ENCODE results near the gene N4BP2L2. TPM values are rescaled to one million over a fixed set of nuclear protein-coding genes. Genes with fewer than 3 reads are reported as not detected.
A peak's percentile ranks its signal among the peaks of the same experiment; 100 is the strongest.

Gene N4BP2L2
- total and polyA plus RNA-seq, 2 of the 13 experiments (the other 11 are each of a cell fraction or from before 2014, with no cell fraction given), result 58.9 to 81.2 TPM

DNA sequence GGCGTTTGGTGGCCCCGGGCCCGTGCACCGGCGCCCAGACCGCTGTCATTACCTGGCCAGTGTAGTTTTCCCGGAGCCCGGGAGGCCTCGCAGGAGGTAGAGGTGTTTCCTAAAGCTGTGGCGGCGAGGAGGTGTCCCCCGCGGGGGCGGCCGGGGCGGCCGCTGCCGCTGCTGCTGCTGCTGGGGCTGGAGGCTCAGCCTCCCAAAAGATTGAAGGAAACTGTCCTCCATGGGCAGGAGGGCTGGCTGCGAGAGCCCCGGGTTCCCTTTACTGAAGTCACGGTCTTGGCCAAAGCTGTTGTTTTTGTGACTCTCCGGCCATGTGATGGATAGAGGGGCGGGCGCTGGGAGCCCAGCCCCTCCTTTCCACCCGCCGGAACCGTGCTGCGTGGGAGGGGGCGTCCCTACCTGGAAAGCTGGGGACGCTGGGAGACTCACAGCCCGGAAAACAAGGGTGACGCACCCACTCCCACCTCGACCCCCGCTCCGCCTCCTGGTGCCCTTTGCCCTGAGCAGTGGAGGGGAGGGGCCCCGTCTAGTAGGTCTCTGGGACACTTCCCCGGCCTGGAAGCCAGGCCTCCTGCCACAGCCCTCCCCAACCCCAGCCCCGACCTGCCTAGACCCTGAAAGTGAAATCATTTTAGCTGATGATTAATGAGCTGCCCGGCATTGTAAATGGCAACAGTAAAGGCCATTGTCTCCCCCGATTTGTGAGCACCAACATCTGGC lies 110.6 kb downstream of the N4BP2L2 start, which contains the start of gene N4BP2L1 (continued):
- TF ChIP-seq, protein P1, sequence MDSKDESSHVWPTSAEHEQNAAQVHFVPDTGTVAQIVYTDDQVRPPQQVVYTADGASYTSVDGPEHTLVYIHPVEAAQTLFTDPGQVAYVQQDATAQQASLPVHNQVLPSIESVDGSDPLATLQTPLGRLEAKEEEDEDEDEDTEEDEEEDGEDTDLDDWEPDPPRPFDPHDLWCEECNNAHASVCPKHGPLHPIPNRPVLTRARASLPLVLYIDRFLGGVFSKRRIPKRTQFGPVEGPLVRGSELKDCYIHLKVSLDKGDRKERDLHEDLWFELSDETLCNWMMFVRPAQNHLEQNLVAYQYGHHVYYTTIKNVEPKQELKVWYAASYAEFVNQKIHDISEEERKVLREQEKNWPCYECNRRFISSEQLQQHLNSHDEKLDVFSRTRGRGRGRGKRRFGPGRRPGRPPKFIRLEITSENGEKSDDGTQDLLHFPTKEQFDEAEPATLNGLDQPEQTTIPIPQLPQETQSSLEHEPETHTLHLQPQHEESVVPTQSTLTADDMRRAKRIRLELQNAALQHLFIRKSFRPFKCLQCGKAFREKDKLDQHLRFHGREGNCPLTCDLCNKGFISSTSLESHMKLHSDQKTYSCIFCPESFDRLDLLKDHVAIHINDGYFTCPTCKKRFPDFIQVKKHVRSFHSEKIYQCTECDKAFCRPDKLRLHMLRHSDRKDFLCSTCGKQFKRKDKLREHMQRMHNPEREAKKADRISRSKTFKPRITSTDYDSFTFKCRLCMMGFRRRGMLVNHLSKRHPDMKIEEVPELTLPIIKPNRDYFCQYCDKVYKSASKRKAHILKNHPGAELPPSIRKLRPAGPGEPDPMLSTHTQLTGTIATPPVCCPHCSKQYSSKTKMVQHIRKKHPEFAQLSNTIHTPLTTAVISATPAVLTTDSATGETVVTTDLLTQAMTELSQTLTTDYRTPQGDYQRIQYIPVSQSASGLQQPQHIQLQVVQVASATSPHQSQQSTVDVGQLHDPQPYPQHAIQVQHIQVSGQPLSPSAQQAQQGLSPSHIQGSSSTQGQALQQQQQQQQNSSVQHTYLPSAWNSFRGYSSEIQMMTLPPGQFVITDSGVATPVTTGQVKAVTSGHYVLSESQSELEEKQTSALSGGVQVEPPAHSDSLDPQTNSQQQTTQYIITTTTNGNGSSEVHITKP (CRISPR knock-in tag; IDR thresholded peaks at IDR 0.05; ENCODE audit: low read depth), result 0 out of 2 replicates have a peak, but pooled peaks have one; percentile 47
- no peak for TF ChIP-seq CHD4 (IDR thresholded peaks at IDR 0.05; ENCODE audit: borderline replicate concordance, low read length)
- 0 out of 2 replicates have a peak, but pooled peaks have one; percentile 26 for TF ChIP-seq CBFB (CRISPR knock-in tag; IDR thresholded peaks at IDR 0.05)
- TF ChIP-seq, protein P2, sequence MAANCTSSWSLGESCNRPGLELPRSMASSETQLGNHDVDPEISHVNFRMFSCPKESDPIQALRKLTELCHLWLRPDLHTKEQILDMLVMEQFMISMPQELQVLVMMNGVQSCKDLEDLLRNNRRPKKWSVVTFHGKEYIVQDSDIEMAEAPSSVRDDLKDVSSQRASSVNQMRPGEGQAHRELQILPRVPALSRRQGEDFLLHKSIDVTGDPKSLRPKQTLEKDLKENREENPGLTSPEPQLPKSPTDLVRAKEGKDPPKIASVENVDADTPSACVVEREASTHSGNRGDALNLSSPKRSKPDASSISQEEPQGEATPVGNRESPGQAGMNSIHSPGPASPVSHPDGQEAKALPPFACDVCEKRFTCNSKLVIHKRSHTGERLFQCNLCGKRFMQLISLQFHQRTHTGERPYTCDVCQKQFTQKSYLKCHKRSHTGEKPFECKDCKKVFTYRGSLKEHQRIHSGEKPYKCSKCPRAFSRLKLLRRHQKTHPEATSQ (CRISPR knock-in tag; IDR thresholded peaks at IDR 0.05; ENCODE audit: borderline replicate concordance), result 0 out of 2 replicates have a peak, but pooled peaks have one; percentile 53
- TF ChIP-seq, protein P3, sequence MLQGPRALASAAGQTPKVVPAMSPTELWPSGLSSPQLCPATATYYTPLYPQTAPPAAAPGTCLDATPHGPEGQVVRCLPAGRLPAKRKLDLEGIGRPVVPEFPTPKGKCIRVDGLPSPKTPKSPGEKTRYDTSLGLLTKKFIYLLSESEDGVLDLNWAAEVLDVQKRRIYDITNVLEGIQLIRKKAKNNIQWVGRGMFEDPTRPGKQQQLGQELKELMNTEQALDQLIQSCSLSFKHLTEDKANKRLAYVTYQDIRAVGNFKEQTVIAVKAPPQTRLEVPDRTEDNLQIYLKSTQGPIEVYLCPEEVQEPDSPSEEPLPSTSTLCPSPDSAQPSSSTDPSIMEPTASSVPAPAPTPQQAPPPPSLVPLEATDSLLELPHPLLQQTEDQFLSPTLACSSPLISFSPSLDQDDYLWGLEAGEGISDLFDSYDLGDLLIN (CRISPR knock-in tag; IDR thresholded peaks at IDR 0.05; ENCODE audit: borderline replicate concordance), result no peak
- TF ChIP-seq GABPB1 (CRISPR knock-in tag; IDR thresholded peaks at IDR 0.05), result peak; percentile 88
- TF ChIP-seq, protein P4, sequence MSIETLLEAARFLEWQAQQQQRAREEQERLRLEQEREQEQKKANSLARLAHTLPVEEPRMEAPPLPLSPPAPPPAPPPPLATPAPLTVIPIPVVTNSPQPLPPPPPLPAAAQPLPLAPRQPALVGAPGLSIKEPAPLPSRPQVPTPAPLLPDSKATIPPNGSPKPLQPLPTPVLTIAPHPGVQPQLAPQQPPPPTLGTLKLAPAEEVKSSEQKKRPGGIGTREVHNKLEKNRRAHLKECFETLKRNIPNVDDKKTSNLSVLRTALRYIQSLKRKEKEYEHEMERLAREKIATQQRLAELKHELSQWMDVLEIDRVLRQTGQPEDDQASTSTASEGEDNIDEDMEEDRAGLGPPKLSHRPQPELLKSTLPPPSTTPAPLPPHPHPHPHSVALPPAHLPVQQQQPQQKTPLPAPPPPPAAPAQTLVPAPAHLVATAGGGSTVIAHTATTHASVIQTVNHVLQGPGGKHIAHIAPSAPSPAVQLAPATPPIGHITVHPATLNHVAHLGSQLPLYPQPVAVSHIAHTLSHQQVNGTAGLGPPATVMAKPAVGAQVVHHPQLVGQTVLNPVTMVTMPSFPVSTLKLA (IDR thresholded peaks at IDR 0.05), result peak; percentile 85
- no peak for TF ChIP-seq PAX8 (CRISPR knock-in tag; IDR thresholded peaks at IDR 0.05; ENCODE audit: borderline replicate concordance)
- peak; percentile 21; the same call in 1 of the 2 replicates for TF ChIP-seq DPF2 (CRISPR knock-in tag; IDR thresholded peaks at IDR 0.05; ENCODE audit: borderline replicate concordance, low read depth)
- peak; percentile 73; the same call in 1 of the 2 replicates for TF ChIP-seq MED13 (CRISPR knock-in tag; IDR thresholded peaks at IDR 0.05)
- TF ChIP-seq SIX4 (CRISPR knock-in tag; IDR thresholded peaks at IDR 0.05), result peak; percentile 53; the same call in 1 of the 2 replicates
